ENCODE measurements around the gene CPM. TPM values are rescaled to one million over a fixed set of nuclear protein-coding genes. Genes with fewer than 3 reads are reported as not detected.
A peak's percentile ranks its signal among the peaks of the same experiment; 100 is the strongest.

The CPM gene
- polyA plus RNA-seq, 1 donor: 10.5 TPM

DNA sequence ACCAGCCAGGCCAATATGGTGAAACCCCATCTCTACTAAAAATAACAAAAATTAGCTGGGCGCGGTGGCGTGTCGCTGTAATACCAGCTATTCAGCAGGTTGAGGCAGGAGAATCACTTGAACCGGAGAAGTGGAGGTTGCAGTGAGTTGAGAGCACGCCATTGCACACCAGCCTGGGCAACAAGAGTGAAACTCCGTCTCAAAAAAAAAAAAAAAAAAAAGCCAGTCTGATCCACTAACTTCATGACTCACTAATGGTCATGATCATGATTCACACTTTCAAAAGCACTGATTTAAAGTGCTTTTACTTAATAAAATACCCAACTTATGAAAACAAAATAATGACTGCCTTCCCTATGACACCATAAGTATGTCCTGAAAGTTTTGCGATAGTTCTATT, 38.4 kb upstream of the CPM start:
- no peaks in the 10 kb centered on the region for H3K36me3 ChIP-seq (ENCODE audit: control insufficient read depth, insufficient read depth, low read length)
- H3K9me3 ChIP-seq (ENCODE audit: control insufficient read depth, low read depth, low read length): no peaks in the 10 kb centered on the region
- H3K4me3 ChIP-seq (ENCODE audit: low read length): no peak overlapping the region
- H3K27me3 ChIP-seq (ENCODE audit: control insufficient read depth, insufficient read depth, low read length): no peaks in the 10 kb centered on the region
- no CpG with 5 or more reads among the region's 8 CpGs for WGBS (ENCODE audit: insufficient coverage, low lambda C conversion rate)
- H3K27ac ChIP-seq (ENCODE audit: low read length): no peak overlapping the region
- H3K4me1 ChIP-seq (ENCODE audit: control insufficient read depth, insufficient read depth, low read length): no peaks in the 10 kb centered on the region
- DNase-seq: no peak

DNA sequence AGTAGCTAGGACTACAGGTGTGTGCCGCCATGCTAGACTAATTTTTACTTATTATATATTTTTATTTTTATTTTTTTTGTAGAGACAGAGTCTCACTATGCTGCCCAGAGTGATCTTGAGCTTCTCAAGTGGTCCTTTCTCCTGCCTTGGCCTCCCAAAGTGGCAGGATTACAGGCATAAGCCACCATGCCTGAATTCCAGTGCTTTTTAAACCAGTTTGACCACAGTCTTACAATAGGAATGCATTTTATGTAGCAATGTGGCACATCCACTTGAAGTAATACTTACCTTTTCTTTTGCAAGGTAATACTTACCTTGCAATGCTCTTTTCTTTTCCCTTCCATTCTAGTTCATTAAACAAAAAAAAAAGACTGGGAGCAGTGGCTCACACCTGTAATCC, 38.0 kb upstream of the CPM start:
- no CpG with 5 or more reads among the region's 1 CpG for WGBS (ENCODE audit: insufficient coverage, low lambda C conversion rate)
- Histone ChIP-seq H3K27ac (ENCODE audit: low read length) (no peak overlapping the region), H3K27me3 (ENCODE audit: control insufficient read depth, insufficient read depth, low read length) (no peaks in the 10 kb centered on the region), H3K36me3 (ENCODE audit: control insufficient read depth, insufficient read depth, low read length) (no peaks in the 10 kb centered on the region), H3K4me1 (ENCODE audit: control insufficient read depth, insufficient read depth, low read length) (no peaks in the 10 kb centered on the region), H3K4me3 (ENCODE audit: low read length) (no peak overlapping the region), H3K9me3 (ENCODE audit: control insufficient read depth, low read depth, low read length) (no peaks in the 10 kb centered on the region)
- no peak for DNase-seq

DNA sequence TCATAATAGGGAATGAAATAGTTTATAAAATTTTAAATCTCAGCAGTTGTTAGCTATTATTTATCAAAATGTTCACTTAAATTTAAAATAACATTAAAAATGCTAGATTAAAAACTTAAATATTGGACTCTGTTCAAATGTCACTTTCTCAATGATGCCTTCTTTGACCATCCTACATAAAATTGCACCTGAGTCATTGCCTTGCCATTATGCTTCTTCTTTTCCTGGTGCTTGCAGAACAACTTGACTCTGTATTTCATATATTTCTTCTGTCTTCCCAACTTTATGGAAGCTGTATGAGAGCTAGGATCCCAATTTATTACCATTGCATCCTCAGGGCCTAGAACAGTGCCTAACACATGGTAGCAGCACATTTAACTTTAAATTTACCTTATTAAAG, 37.3 kb upstream of the CPM start:
- Histone ChIP-seq H3K4me3 (ENCODE audit: low read length) (no peak overlapping the region), H3K27ac (ENCODE audit: low read length) (no peak overlapping the region), H3K27me3 (ENCODE audit: control insufficient read depth, insufficient read depth, low read length) (no peaks in the 10 kb centered on the region), H3K9me3 (ENCODE audit: control insufficient read depth, low read depth, low read length) (no peaks in the 10 kb centered on the region), H3K36me3 (ENCODE audit: control insufficient read depth, insufficient read depth, low read length) (no peaks in the 10 kb centered on the region), H3K4me1 (ENCODE audit: control insufficient read depth, insufficient read depth, low read length) (no peaks in the 10 kb centered on the region)
- DNase-seq: no peak

DNA sequence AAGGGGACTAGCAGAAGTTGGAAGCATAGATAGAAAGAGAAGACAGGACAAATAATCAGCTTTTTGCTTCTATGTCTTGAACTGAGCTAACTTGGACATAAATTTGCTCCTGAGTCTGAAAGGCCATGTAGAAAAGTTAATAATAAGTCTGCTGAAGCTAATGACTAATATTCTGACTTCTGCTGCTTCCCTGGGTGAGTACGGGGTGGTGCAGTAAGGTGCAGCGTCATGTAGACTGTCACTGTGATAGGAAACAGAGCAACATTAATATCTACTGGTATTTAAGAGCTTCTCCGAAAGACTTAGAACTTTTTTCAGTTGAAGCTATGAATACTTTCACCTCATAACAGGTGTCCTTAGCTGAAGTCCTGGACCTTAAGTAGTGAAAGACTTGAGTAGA, 34.1 kb upstream of the CPM start:
- Histone ChIP-seq H3K36me3 (ENCODE audit: control insufficient read depth, insufficient read depth, low read length) (no peaks in the 10 kb centered on the region), H3K4me3 (ENCODE audit: low read length) (no peak overlapping the region), H3K27me3 (ENCODE audit: control insufficient read depth, insufficient read depth, low read length) (no peaks in the 10 kb centered on the region), H3K9me3 (ENCODE audit: control insufficient read depth, low read depth, low read length) (no peaks in the 10 kb centered on the region), H3K4me1 (ENCODE audit: control insufficient read depth, insufficient read depth, low read length) (peaks cover 25% of the 10 kb centered on the region), H3K27ac (ENCODE audit: low read length) (no peak overlapping the region)
- 100% methylated on average over 1 of the region's 3 CpGs for WGBS (ENCODE audit: insufficient coverage, low lambda C conversion rate)
- DNase-seq: no peak

DNA sequence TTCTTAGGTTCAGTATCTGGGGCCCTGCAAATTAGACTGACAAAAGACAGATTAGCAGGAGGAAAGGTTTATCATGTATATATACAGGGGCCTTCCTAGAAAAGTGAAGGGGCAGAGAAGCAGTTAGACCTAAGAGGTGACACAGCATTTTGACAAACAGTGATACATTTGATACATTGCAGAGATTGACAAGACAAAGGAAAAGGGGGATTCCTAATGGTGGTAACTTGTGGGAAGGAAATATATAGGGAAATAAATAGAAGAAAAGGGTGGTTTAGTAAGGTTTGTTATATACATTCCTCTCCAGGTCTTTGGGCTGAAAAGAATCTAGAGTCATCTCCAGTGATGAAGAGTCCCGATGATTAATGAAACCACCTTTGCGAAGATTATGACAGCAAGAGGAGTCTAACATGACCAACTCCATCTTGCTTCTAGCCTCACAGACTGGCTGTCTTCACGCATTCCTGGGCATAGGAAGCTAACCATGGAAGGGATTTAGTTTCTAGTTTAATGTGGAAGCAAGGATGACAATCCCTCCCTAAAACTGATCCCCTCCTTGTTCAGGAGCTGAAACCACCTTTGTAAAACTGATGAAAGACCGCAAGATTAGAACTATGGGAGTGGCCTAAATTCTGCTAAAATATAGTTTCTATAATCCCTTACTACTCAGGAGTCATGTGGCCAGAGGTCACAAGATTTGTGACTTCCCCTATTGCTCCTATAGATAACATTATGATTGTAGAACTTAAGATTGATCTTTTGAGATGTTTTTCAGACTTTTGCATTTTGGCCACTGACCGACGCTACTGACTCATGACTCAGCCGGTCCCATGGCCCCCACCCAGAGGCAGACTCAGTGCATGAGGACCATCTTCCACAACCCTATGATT, 31.1 kb upstream of the CPM start:
- no peaks in the 10 kb centered on the region for H3K9me3 ChIP-seq (ENCODE audit: control insufficient read depth, low read depth, low read length)

DNA sequence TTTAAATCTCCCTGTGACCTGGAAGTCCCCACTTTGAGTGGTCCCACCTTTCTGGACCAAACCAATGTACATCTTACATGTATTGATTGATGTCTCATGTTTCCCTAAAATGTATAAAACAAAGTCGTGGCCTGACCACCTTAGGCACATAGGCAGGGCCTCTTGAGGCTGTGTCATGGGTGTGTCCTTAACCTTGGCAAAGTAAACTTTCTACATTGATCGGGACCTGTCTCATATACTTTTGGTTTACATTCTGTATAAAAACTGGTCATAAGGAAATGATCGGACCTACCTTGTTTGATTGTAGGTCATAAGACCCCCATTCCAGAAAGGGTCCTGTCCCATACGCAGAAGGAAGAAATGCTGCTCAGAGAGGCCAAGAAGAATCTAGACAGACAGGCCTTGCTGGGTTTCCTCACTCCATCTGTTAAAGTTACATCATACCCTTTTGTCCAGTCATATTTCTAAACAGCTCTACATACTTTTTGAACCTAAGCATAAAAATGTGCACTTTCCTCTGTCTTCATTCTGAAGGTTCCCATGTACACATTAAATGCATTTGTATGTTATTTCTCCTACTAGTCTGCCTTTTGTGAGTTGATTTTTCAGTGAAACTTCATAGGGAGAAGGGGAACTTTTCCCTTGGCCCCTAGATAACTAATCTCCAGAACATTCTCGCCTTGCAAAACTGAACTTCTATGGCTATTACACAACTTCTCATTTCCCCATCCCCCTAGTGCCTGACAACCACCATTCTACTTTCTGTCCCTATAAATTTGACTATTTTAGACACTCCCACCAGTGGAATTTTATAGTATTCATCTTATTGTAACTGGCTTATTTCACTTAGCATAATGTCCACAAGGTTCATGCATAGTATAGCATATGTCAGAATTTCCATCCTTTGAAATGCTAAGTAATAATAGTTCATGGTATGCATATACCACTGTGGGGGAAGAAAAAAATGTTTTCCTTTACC, 30.2 kb upstream of the CPM start:
- Histone ChIP-seq H3K9me3 (ENCODE audit: control insufficient read depth, low read depth, low read length) (no peaks in the 10 kb centered on the region), H3K4me3 (ENCODE audit: low read length) (no peak overlapping the region), H3K36me3 (ENCODE audit: control insufficient read depth, insufficient read depth, low read length) (no peaks in the 10 kb centered on the region), H3K27me3 (ENCODE audit: control insufficient read depth, insufficient read depth, low read length) (no peaks in the 10 kb centered on the region), H3K27ac (ENCODE audit: low read length) (peak overlapping the region; percentile 80), H3K4me1 (ENCODE audit: control insufficient read depth, insufficient read depth, low read length) (peaks cover 25% of the 10 kb centered on the region)
- WGBS (ENCODE audit: insufficient coverage, low lambda C conversion rate): 14% methylated on average over 1 of the region's 5 CpGs
- peak; percentile 43 to 79 for DNase-seq

More for the DNA sequence above, 31.1 kb upstream of the CPM start:
- H3K27ac ChIP-seq (ENCODE audit: low read length): peak overlapping the region; percentile 80
- no peak overlapping the region for H3K4me3 ChIP-seq (ENCODE audit: low read length)
- no peak for DNase-seq
- no CpG with 5 or more reads among the region's 7 CpGs for WGBS (ENCODE audit: insufficient coverage, low lambda C conversion rate)
- H3K4me1 ChIP-seq (ENCODE audit: control insufficient read depth, insufficient read depth, low read length): peaks cover 25% of the 10 kb centered on the region
- H3K27me3 ChIP-seq (ENCODE audit: control insufficient read depth, insufficient read depth, low read length): no peaks in the 10 kb centered on the region
- no peaks in the 10 kb centered on the region for H3K36me3 ChIP-seq (ENCODE audit: control insufficient read depth, insufficient read depth, low read length)

DNA sequence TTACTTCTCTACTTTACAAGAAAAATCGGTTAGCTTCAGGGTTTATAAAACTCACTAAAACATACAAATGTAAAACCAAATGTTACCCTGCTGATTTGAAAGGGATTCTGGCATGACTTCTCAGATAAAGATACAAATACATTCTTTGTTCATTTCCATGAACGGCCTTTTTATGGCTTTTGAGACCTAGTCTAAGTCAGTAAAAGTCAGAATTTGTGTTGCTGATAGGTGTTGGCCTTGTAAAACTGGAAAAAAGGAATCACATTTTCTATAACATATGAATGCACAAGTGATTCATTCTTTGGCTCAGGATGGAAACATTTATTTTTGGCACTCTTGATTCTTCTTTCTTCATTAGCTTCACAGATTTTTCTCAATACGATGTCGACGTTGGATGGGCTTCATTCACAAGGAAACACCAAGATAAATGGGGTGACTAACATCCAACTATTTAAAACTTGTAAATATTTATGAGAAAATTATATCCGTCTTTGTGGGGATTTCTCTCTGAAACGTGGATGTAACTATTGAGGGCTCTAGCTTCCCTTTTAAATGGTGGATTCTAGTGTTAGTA, 27.0 kb upstream of the CPM start:
- Histone ChIP-seq H3K4me3 (ENCODE audit: low read length) (no peak overlapping the region), H3K9me3 (ENCODE audit: control insufficient read depth, low read depth, low read length) (no peaks in the 10 kb centered on the region), H3K27me3 (ENCODE audit: control insufficient read depth, insufficient read depth, low read length) (no peaks in the 10 kb centered on the region), H3K4me1 (ENCODE audit: control insufficient read depth, insufficient read depth, low read length) (peaks cover 31% of the 10 kb centered on the region), H3K36me3 (ENCODE audit: control insufficient read depth, insufficient read depth, low read length) (no peaks in the 10 kb centered on the region), H3K27ac (ENCODE audit: low read length) (no peak overlapping the region)
- DNase-seq: no peak
- WGBS (ENCODE audit: insufficient coverage, low lambda C conversion rate): 36% methylated on average over 2 of the region's 7 CpGs

DNA sequence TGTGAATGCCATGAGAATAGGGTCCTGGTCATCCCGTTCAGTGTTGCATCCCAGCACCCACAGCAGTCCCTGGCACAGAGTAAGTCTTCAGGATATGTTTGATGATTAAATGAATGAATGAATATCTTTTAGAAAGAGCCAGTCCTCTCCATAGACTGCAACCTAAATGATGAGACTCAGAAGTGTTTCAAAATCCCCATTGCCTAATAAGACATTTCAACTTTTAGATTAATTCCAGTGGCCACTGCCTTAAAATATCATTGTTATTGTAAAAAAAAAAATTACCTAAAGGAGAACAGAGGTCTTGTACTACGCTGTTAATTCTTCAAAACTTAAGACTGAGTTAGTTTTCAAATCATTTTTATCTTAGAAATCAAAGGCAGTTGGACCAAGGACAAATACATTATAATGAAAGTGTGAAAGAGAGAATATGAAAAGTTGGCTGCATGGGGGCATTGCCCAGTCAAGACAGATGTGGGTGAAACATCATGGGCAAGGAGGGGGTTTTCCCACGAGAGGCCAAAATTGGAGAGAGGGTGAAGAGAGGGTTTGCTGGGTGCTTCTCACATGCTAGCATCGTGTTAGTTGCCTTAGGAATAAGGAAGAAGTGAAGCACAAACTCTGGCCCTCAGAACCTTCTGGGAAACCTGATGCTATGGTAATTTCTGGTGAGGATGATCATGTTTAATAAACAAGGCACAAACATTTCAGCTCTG, 26.3 kb upstream of the CPM start:
- 100% methylated on average over 1 of the region's 4 CpGs for WGBS (ENCODE audit: insufficient coverage, low lambda C conversion rate)
- Histone ChIP-seq H3K27me3 (ENCODE audit: control insufficient read depth, insufficient read depth, low read length) (no peaks in the 10 kb centered on the region), H3K9me3 (ENCODE audit: control insufficient read depth, low read depth, low read length) (no peaks in the 10 kb centered on the region), H3K27ac (ENCODE audit: low read length) (no peak overlapping the region), H3K4me1 (ENCODE audit: control insufficient read depth, insufficient read depth, low read length) (peaks cover 26% of the 10 kb centered on the region), H3K36me3 (ENCODE audit: control insufficient read depth, insufficient read depth, low read length) (no peaks in the 10 kb centered on the region), H3K4me3 (ENCODE audit: low read length) (no peak overlapping the region)
- DNase-seq: no peak

DNA sequence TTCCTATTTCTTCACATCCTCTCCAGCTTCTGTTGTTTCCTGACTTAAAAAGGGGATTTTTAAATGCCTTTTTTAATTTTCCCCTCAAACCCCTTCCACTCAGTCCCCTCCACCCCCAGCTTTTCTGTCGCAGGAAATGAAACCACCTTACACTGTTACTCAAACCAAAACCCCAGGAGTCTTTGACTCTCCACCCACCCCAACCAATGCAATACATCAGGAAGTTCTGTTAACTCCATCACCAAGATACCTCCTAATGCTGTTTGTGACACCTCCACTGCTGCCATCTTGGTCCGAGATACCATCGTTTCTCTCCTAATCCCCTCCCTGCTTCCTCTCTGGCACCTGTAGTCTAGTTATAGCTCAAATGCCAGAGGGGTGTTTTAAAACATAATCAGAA, 25.4 kb upstream of the CPM start:
- Histone ChIP-seq H3K27ac (ENCODE audit: low read length) (no peak overlapping the region), H3K27me3 (ENCODE audit: control insufficient read depth, insufficient read depth, low read length) (no peaks in the 10 kb centered on the region), H3K9me3 (ENCODE audit: control insufficient read depth, low read depth, low read length) (no peaks in the 10 kb centered on the region), H3K36me3 (ENCODE audit: control insufficient read depth, insufficient read depth, low read length) (no peaks in the 10 kb centered on the region), H3K4me1 (ENCODE audit: control insufficient read depth, insufficient read depth, low read length) (peaks cover 17% of the 10 kb centered on the region), H3K4me3 (ENCODE audit: low read length) (no peak overlapping the region)
- 60% methylated on average over 1 of the region's 3 CpGs for WGBS (ENCODE audit: insufficient coverage, low lambda C conversion rate)
- DNase-seq: no peak

DNA sequence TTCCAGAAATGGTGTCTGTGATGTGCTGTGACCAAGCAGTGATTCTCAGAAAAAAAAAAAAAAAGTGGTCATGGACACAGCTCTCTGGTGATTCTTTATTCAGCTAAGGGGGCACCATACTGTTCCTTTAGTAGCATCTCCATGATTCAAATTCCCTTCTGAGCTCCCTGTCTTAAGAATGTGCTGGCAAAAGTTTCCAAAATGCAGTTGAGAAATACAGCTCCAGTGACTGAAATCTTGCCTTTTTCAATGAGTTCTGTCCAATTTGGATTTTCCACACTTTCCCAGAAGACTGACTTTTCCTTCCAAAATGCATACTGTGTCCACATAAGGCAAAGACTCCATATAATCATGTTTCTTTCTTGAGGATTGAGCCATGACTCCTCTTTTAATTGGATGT, 24.3 kb upstream of the CPM start:
- Histone ChIP-seq H3K4me1 (ENCODE audit: control insufficient read depth, insufficient read depth, low read length) (peaks cover 13% of the 10 kb centered on the region), H3K4me3 (ENCODE audit: low read length) (no peak overlapping the region), H3K36me3 (ENCODE audit: control insufficient read depth, insufficient read depth, low read length) (no peaks in the 10 kb centered on the region), H3K9me3 (ENCODE audit: control insufficient read depth, low read depth, low read length) (no peaks in the 10 kb centered on the region), H3K27me3 (ENCODE audit: control insufficient read depth, insufficient read depth, low read length) (no peaks in the 10 kb centered on the region), H3K27ac (ENCODE audit: low read length) (no peak overlapping the region)
- DNase-seq: no peak
